ENCODE results near the gene LPAR3. TPM values are rescaled to one million over a fixed set of nuclear protein-coding genes. Genes with fewer than 3 reads are reported as not detected.

The LPAR3 gene
- total and polyA plus RNA-seq, 5 experiments from 2014 or later = 0.40 to 2.3 (median 1.4) TPM

- POLR2A ChIA-PET = no interaction called here
- H3K36me3 Mint-ChIP-seq = no peaks in the 10 kb centered on the region
- H3K27me3 Mint-ChIP-seq = peaks cover 6 to 32% (median 31%) of the 10 kb centered on the region in 5 donors
- no peak for DNase-seq
- H3K9me3 Mint-ChIP-seq = no peaks in the 10 kb centered on the region
- H3K27ac Mint-ChIP-seq = no peak overlapping the region
- H3K4me1 Mint-ChIP-seq = peaks cover 13 to 36% (median 29%) of the 10 kb centered on the region in 4 donors
- no peak for ATAC-seq
- no peak overlapping the region for H3K4me3 Mint-ChIP-seq
Measured at GRCh38 chr1:84890566-84890965, 2.4 kb downstream of the LPAR3 start.

- H3K27ac Mint-ChIP-seq = no peak overlapping the region
- ATAC-seq = no peak
- no peak overlapping the region for H3K4me3 Mint-ChIP-seq
- DNase-seq = no peak
- no peaks in the 10 kb centered on the region for H3K36me3 Mint-ChIP-seq
- peaks cover 13 to 36% (median 29%) of the 10 kb centered on the region in 4 donors for H3K4me1 Mint-ChIP-seq
- peaks cover 0 to 22% (median 19%) of the 10 kb centered on the region in 5 donors for H3K27me3 Mint-ChIP-seq
- POLR2A ChIA-PET = no interaction called here
- no peaks in the 10 kb centered on the region for H3K9me3 Mint-ChIP-seq
Measured at GRCh38 chr1:84889437-84889836, 3.6 kb downstream of the LPAR3 start.

DNA sequence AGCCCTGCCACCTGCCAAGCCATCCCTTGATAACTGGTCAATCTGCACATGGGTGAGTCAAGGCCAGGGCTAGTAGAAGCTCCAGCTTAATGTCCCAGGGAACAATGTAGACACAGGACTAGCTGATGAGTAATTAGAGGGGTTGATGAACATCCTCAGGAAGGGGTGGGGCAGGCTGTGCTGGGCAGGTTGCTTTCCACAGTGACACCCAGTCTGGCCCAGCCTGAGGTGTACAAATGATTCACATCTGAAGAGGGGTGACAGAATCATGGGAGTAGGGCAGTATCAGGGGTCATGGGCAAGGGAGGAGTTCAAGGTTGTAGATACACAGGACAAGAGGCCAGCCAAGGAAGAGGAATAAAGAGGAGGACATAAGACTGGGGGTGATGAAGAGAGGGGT lies 4.3 kb downstream of the LPAR3 start:
- Mint-ChIP-seq H3K4me1 (peaks cover 13 to 32% (median 25%) of the 10 kb centered on the region in 4 donors), H3K36me3 (no peaks in the 10 kb centered on the region), H3K4me3 (peak overlapping the region in 3 of 10 donors; percentile 15 to 76 (median 30)), H3K27ac (peak overlapping the region in 4 of 10 donors; percentile 11 to 69 (median 50)), H3K9me3 (no peaks in the 10 kb centered on the region), H3K27me3 (peaks cover 0 to 16% (median 13%) of the 10 kb centered on the region in 5 donors)
- DNase-seq (no peak), ATAC-seq (no peak)
- POLR2A ChIA-PET = no interaction called here

GRCh38 chr1:84887261-84887934 lies 5.6 kb downstream of the LPAR3 start:
- no peak overlapping the region for H3K4me3 Mint-ChIP-seq
- DNase-seq = no peak
- H3K27me3 Mint-ChIP-seq = peaks cover 0 to 11% (median 5%) of the 10 kb centered on the region in 5 donors
- ATAC-seq = no peak
- POLR2A ChIA-PET = interaction anchor here (0.8 kb wide), 1 partner anchor 20 kb away, joined by 4 read pairs; no protein-coding TSS in a partner anchor
- peak overlapping the region in 1 of 10 donors; percentile 22 for H3K27ac Mint-ChIP-seq
- no peaks in the 10 kb centered on the region for H3K9me3 Mint-ChIP-seq
- H3K36me3 Mint-ChIP-seq = no peaks in the 10 kb centered on the region
- H3K4me1 Mint-ChIP-seq = peaks cover 11 to 26% (median 19%) of the 10 kb centered on the region in 4 donors

DNA sequence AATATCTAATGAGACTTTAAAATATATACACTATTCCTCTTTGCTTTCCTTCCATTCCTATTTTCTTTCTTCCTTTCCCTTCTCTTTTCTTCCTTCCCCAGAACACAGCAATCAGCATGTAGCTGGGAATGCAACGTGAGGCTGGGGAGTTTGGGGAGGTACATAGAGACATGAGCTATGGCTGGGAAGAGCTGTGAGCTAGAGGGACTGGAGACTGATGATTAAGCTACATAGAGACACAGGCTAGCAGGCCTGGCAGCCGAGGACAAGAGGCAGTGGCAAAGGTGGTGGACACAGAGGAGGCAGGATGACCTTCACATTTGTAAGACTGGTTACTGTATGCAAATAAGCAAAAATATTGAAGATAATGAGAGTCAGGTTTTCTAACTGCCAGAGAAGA lies 7.5 kb downstream of the LPAR3 start:
- POLR2A ChIA-PET = no interaction called here
- H3K9me3 Mint-ChIP-seq = peaks cover 0 to 9% (median 1%) of the 10 kb centered on the region in 9 donors
- H3K4me3 Mint-ChIP-seq = no peak overlapping the region
- DNase-seq (no peak), ATAC-seq (no peak)
- H3K27ac Mint-ChIP-seq = peak overlapping the region in 1 of 10 donors; percentile 14
- peaks cover 0 to 2% (median 0%) of the 10 kb centered on the region in 5 donors for H3K27me3 Mint-ChIP-seq
- peaks cover 5 to 18% (median 14%) of the 10 kb centered on the region in 4 donors for H3K4me1 Mint-ChIP-seq
- peaks cover 0 to 11% (median 8%) of the 10 kb centered on the region in 3 donors for H3K36me3 Mint-ChIP-seq

DNA sequence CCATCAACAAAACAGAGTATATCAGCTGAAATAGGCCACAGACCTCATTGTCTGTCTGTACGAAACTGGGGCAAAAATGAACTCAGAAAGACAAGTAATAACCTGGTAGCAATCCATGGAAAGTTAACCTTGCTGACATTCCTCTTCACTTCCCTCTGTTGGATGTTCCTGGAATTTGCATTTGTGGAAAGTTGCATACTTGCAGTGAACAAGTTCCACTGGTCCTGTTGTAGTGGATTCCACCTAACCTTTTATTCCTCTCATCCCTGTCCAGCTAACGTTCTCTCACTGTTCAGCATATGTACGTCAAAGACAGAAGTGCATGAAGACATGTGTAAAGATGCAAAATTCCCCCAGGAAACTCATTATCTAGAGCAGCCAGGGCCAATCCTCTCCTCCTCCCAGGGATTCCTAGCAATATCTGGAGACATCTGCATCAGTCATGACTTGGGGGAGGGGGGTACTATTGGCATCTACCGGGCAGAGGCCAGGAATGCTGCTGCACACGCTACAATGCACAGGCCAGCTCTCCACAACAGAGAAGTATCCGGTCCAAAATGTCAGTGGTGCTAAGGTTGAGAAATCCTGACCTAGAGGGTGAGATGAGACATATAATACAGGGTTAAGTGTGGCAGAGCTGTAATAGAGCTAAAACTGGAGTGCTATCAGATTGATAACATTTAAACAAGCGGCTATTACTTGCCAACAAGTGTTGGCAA lies 8.2 kb downstream of the LPAR3 start:
- H3K36me3 Mint-ChIP-seq = peaks cover 0 to 11% (median 8%) of the 10 kb centered on the region in 3 donors
- H3K4me1 Mint-ChIP-seq = peaks cover 5 to 12% (median 11%) of the 10 kb centered on the region in 4 donors
- peaks cover 0 to 9% (median 1%) of the 10 kb centered on the region in 9 donors for H3K9me3 Mint-ChIP-seq
- H3K27me3 Mint-ChIP-seq = peaks cover 0 to 2% (median 0%) of the 10 kb centered on the region in 5 donors
- DNase-seq = no peak
- ATAC-seq = no peak
- H3K27ac Mint-ChIP-seq = no peak overlapping the region
- POLR2A ChIA-PET = no interaction called here
- no peak overlapping the region for H3K4me3 Mint-ChIP-seq

DNA sequence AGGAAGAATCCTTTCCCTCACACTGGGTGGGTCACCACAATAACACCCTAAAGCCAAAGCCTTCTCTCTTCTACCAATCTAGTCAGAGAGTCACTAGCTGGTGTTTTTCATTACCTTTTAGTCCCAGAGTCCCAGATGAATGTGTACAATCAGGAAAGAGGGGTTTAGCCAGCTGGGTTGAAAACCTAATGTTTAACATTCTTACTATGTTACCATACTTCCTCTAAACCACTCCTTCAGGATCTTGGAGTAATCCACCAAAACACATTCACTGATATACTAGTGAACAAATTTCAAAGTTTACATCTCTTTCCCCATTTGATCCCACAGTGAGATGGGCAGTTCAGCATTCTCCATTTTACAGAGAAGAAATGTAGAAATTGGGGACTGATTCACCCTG lies 9.7 kb downstream of the LPAR3 start:
- POLR2A ChIA-PET = no interaction called here
- peaks cover 0 to 2% (median 0%) of the 10 kb centered on the region in 4 donors for H3K4me1 Mint-ChIP-seq

DNA sequence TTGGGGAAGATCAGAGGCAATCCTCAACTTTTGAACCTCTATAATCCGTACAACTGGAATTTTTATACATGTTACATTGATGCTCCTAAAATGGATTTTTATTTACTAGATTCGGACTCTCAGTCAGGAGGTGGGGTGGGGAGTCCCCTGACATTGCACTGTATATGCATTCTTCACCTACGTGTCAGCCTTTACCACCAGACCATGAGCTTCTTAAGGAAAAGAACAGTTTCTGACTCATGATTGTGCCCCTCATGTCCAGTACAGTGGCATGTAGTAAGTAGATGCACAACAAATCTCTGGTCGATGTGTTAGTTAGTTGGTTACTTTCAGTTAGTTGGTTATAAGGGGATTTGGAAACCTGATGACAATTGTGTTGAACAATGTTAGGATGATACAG lies 15.4 kb downstream of the LPAR3 start:
- POLR2A ChIA-PET = no interaction called here
- Mint-ChIP-seq H3K27me3 (peaks cover 0 to 8% (median 0%) of the 10 kb centered on the region in 5 donors), H3K9me3 (peaks cover 0 to 9% (median 1%) of the 10 kb centered on the region in 9 donors), H3K36me3 (peaks cover 0 to 11% (median 8%) of the 10 kb centered on the region in 3 donors), H3K4me1 (peaks cover 3 to 14% (median 8%) of the 10 kb centered on the region in 4 donors), H3K4me3 (no peak overlapping the region), H3K27ac (no peak overlapping the region)
- DNase-seq = no peak
- no peak for ATAC-seq

More for the DNA sequence above, 9.7 kb downstream of the LPAR3 start:
- ATAC-seq = no peak
- peaks cover 0 to 11% (median 8%) of the 10 kb centered on the region in 3 donors for H3K36me3 Mint-ChIP-seq
- DNase-seq = no peak
- H3K27me3 Mint-ChIP-seq = peaks cover 0 to 6% (median 0%) of the 10 kb centered on the region in 5 donors
- no peak overlapping the region for H3K27ac Mint-ChIP-seq
- H3K9me3 Mint-ChIP-seq = peaks cover 0 to 9% (median 1%) of the 10 kb centered on the region in 9 donors
- H3K4me3 Mint-ChIP-seq = no peak overlapping the region

DNA sequence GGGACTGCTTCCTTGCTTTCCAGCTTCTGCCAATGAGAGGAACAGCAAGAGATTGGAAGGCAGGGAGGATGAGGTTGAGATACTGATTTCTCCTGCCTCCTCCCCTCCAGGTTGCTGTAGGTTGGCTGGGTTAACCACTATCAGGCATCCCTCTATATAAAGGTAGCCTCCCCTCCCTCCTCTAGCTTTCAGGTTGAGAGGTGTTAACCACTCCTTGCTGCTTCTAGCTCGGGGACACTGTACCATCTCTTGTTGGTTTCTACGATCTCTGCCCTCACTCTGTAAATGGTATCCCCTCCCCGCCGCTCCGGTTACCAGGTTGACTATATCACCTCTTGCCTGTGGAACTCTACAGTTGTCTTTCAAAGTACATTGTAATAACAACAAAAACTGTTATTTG lies 16.7 kb downstream of the LPAR3 start:
- peak in 1 of 2 donors; percentile 53 for ATAC-seq
- Mint-ChIP-seq H3K4me3 (peak overlapping the region in 1 of 10 donors; percentile 22), H3K36me3 (peaks cover 0 to 2% (median under 1%) of the 10 kb centered on the region in 3 donors), H3K4me1 (peaks cover 3 to 14% (median 8%) of the 10 kb centered on the region in 4 donors), H3K27me3 (peaks cover 0 to 8% (median 0%) of the 10 kb centered on the region in 5 donors), H3K9me3 (peaks cover 0 to 3% (median 0%) of the 10 kb centered on the region in 9 donors), H3K27ac (no peak overlapping the region)
- DNase-seq = peak in 1 of 10 donors; percentile 9
- POLR2A ChIA-PET = no interaction called here

GRCh38 chr1:84873366-84873765 lies 19.6 kb downstream of the LPAR3 start:
- Mint-ChIP-seq H3K4me3 (no peak overlapping the region), H3K27me3 (peaks cover 0 to 6% (median 0%) of the 10 kb centered on the region in 5 donors), H3K27ac (no peak overlapping the region), H3K36me3 (no peaks in the 10 kb centered on the region), H3K9me3 (no peaks in the 10 kb centered on the region), H3K4me1 (peaks cover 1 to 14% (median 8%) of the 10 kb centered on the region in 4 donors)
- DNase-seq = no peak
- POLR2A ChIA-PET = no interaction called here
- no peak for ATAC-seq

DNA sequence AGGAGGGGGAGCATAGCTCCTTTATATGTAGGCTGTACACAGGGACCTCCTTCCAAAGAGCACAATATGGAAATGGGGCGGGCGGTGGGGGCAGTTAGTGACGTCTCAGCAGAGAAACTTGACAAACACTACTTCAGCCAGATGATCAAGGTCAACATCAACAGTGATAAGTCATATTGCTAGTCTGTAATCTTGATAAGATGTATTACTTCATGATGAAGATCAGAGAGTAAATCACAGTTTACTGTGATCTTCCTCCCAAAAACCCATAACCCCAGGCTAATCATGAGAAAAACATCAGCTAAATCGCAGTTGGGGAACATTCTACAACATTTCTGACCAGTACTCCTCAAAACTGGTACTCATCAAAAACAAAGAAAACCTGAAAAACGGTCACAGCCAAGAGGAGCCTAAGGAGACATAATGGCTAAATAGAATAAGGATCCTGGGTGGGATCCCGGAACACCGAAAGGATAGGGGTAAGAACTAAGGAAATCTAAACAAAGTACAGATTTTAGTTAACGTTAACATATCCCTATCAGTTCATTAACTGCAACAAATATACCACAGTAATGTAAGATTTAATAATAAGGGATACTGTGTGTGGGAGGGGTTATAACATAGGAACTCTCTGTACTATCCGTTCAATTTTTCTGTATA lies 20.2 kb downstream of the LPAR3 start:
- ATAC-seq (no peak), DNase-seq (no peak)
- POLR2A ChIA-PET = no interaction called here
- Mint-ChIP-seq H3K4me1 (peaks cover 1 to 14% (median 8%) of the 10 kb centered on the region in 4 donors), H3K27ac (peak overlapping the region in 1 of 10 donors; percentile 47), H3K9me3 (no peaks in the 10 kb centered on the region), H3K4me3 (no peak overlapping the region), H3K27me3 (peaks cover 0 to 6% (median 0%) of the 10 kb centered on the region in 5 donors), H3K36me3 (no peaks in the 10 kb centered on the region)

DNA sequence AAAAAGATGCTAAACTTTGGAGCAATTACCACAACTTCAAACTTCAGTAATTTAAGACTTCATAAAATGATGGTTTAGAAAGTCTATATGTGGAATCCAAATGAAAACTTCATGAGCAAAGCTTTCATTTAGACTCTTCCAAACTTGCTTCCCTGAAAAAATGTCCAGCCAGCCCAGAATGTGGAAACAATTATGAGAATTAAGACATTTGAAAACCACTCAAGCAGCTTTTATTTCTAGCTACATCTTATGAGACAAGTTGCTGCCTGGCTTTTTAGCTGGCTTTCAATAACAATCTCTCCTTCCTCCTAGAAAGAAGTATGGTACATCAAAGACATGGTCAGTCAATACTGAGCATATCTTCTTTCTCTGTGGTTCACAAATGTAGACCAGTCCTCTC lies 21.8 kb downstream of the LPAR3 start:
- no peak overlapping the region for H3K4me3 Mint-ChIP-seq
- H3K27ac Mint-ChIP-seq = no peak overlapping the region
- DNase-seq (no peak), ATAC-seq (no peak)
- H3K9me3 Mint-ChIP-seq = no peaks in the 10 kb centered on the region
- no peaks in the 10 kb centered on the region for H3K27me3 Mint-ChIP-seq
- peaks cover 0 to 6% (median 0%) of the 10 kb centered on the region in 3 donors for H3K36me3 Mint-ChIP-seq
- H3K4me1 Mint-ChIP-seq = peaks cover 0 to 8% (median under 1%) of the 10 kb centered on the region in 4 donors
- POLR2A ChIA-PET = no interaction called here

Measured in naive thymus-derived CD8-positive, alpha-beta T cell (primary cell).